KG1 (cell line): ENCODE measurements around the gene CAB39L.

Source experiments
- DNase-seq: peaks from one replicate; lab custom pipeline; 2025; lab: John Stamatoyannopoulos, UW

CAB39L gene

GRCh38 chr13:49287995-49288394 is 155.9 kb downstream of the CAB39L start:
- no peak for DNase-seq

- DNase-seq: no peak
These were observed 164.0 kb downstream of the CAB39L start for GRCh38 chr13:49279885-49280284.

- no peak for DNase-seq
These were observed 164.8 kb downstream of the CAB39L start for GRCh38 chr13:49279112-49279511.

- DNase-seq: no peak
These were observed 165.7 kb downstream of the CAB39L start for GRCh38 chr13:49278211-49278610.

- DNase-seq: no peak
These were observed 171.6 kb downstream of the CAB39L start for GRCh38 chr13:49272296-49272695.

DNA sequence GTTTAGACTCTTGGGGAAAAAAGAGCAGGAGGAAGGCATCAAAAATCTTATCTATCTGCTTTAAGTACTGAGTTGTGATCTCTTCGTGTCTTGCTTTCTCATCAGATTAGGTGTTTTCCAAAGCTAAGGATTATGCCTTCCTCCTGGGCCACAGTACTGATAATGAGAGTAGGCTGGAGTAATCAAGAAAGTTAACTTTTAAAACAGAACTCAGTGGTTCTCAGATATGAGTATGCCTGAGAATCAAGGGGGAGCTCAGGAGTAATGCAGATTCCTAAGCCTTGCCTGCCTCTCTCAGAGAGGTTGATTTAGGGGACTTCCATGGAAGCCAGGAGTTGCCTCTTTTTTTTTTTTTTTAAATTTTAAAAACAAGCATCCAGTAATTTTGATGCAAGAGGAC is 172.6 kb downstream of the CAB39L start:
- DNase-seq: no peak

DNA sequence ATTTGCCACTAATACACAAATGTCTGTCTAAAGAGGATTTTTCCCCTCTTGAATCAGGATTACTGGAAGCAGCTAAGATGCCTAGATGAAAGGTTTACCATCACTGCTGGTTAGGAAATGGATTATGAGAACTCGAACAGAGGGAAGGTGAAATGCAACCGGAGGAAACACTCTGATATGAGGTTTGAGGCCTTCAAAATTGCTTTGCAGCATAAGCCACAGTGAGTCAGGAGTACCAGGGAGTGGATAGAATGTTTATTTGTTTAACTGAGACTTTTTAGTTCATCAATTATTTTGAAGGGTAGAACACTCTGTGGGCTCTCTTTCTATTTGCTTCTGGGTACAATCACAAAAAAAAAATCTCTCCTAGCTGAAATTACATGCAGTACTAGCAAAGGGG is 178.0 kb downstream of the CAB39L start:
- DNase-seq: no peak

DNA sequence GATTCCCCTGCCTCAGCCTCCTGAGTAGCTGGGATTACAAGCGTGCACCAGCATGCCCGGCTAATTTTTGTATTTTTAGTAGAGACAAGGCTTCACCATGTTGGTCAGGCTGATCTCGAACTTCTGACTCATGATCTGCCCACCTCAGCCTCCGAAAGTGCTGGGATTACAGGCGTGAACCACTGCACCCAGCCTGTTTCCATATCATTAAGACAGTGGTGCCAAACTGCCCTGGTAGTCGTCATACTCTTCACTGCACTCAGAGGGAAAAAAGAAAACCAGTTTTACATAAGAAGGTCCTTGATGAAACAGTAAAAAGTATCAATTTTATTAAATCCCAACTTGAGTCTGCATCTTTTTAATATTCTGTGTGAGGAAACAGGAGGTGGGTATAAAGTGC is 181.2 kb downstream of the CAB39L start:
- no peak for DNase-seq

- no peak for DNase-seq
These were observed 184.3 kb downstream of the CAB39L start for GRCh38 chr13:49259586-49259985.
